SU-DHL-6 (cell line): ENCODE data around the gene SLC9A6.

ENCODE experiments used
- H2AFZ ChIP-seq: fragments of 200-600 bp; sonication (generic); 2 replicates; pipeline ENCODE4 v1.6.1; 2014; ENCODE audit warnings: low read depth, mild to moderate bottlenecking, moderate library complexity, mixed read lengths, antibody characterized with exemption, low read length; ENCODE audit not compliant: severe bottlenecking
- H3F3A ChIP-seq: fragments of 200-600 bp; shearing (Covaris generic); 2 replicates; pipeline ENCODE4 v1.6.0; 2016; ENCODE audit warnings: antibody characterized with exemption, mild to moderate bottlenecking; ENCODE audit not compliant: insufficient read depth
- H3K27ac ChIP-seq: fragments of 200-600 bp; sonication (generic); 2 replicates; pipeline ENCODE4 v1.5.1; 2016; ENCODE audit warnings: low read depth, mild to moderate bottlenecking, low read length, moderate library complexity, mixed read lengths
- H3K27me3 ChIP-seq: fragments of 200-600 bp; sonication (generic), shearing (Covaris generic); 2 replicates; pipeline ENCODE4 v1.6.0; 2014; ENCODE audit warnings: mild to moderate bottlenecking, low read length
- H3K36me3 ChIP-seq: fragments of 200-600 bp; sonication (generic); 2 replicates; pipeline ENCODE4 v1.6.1; 2014; ENCODE audit warnings: mild to moderate bottlenecking, low read length, mixed read lengths
- H3K4me2 ChIP-seq: fragments of 300-600, 200-600 bp; shearing (Covaris generic), sonication (generic); 2 replicates; pipeline ENCODE4 v1.6.0; 2014; ENCODE audit warnings: low read length, low read depth, mild to moderate bottlenecking; ENCODE audit not compliant: poor library complexity, severe bottlenecking
- H3K4me3 ChIP-seq: fragments of 200-600 bp; sonication (generic); 2 replicates; pipeline ENCODE4 v1.5.1; 2014; ENCODE audit warnings: antibody characterized with exemption, low read length, mild to moderate bottlenecking, mixed read lengths; ENCODE audit not compliant: insufficient read depth, poor library complexity, severe bottlenecking
- H3K79me2 ChIP-seq: fragments of 200-600 bp; sonication (generic); 2 replicates; pipeline ENCODE4 v1.6.1; 2014; ENCODE audit warnings: mild to moderate bottlenecking, low read length, moderate library complexity; ENCODE audit not compliant: insufficient read depth
- H3K9ac ChIP-seq: fragments of 200-600 bp; sonication (generic); 2 replicates; pipeline ENCODE4 v1.7.0; 2014; ENCODE audit warnings: mild to moderate bottlenecking, low read length
- H3K9me2 ChIP-seq: fragments of 200-600 bp; sonication (generic); replicated peaks from 2 replicates; pipeline ENCODE4 v1.6.1; 2014; ENCODE audit warnings: low read length; ENCODE audit not compliant: insufficient read depth
- H3K9me3 ChIP-seq: fragments of 200-600 bp; sonication (generic); 2 replicates; pipeline ENCODE4 v1.6.1; 2014; ENCODE audit warnings: low read length, mixed read lengths; ENCODE audit not compliant: insufficient read depth
- H4K20me1 ChIP-seq: fragments of 200-600 bp; sonication (generic); 2 replicates; pipeline ENCODE4 v1.6.1; 2014; ENCODE audit warnings: low read depth, mild to moderate bottlenecking, antibody characterized with exemption, low read length, moderate library complexity, mixed read lengths
- CTCF ChIP-seq: fragments of 200-600 bp; sonication (generic); IDR thresholded peaks from one replicate; pipeline ENCODE4 v1.5.1; 2017; ENCODE audit warnings: antibody characterized with exemption, mild to moderate bottlenecking, low read length, moderate library complexity; ENCODE audit not compliant: insufficient read depth, poor library complexity, severe bottlenecking
- EZH2phosphoT487 ChIP-seq: fragments of 200-600 bp; sonication (generic), shearing (Covaris generic); conservative IDR thresholded peaks from 2 replicates; pipeline ENCODE4 v1.6.1; 2018; ENCODE audit warnings: mild to moderate bottlenecking, antibody characterized with exemption, low read length, moderate library complexity, mixed read lengths

Gene SLC9A6

DNA sequence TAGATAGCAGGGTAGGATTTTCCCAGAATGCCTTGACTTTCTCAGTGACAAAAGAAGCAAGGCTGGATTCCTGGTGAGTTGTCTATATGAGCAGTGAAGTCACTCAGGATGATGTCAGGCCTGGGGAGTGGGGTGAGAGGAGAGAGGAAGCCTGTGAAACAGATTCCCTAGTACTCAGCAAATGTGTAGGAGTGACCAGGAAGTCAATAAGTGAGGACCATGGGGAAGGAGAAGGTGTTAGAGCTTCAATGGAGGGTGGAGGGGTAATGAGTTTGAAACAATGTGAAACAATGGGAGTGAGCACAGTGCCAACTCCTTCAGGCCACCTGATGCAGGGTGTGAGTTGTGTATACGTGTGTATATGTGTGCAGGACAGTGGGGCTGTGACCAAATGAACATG lies 2.4 kb upstream of the SLC9A6 start:
- H2AFZ ChIP-seq, result no peak overlapping the region
- no peak overlapping the region for H3K4me3 ChIP-seq
- H3K9me3 ChIP-seq, result no peaks in the 10 kb centered on the region
- no peaks in the 10 kb centered on the region for H3K27me3 ChIP-seq
- H3F3A ChIP-seq, result no peaks in the 10 kb centered on the region
- H3K4me2 ChIP-seq, result no peak overlapping the region
- no peaks in the 10 kb centered on the region for H3K9me2 ChIP-seq
- peaks cover 30% of the 10 kb centered on the region for H3K79me2 ChIP-seq
- H3K36me3 ChIP-seq, result no peaks in the 10 kb centered on the region
- TF ChIP-seq CTCF (no peak), EZH2phosphoT487 (no peak)
- H3K9ac ChIP-seq, result no peak overlapping the region
- H3K27ac ChIP-seq, result no peak overlapping the region
- no peaks in the 10 kb centered on the region for H4K20me1 ChIP-seq

DNA sequence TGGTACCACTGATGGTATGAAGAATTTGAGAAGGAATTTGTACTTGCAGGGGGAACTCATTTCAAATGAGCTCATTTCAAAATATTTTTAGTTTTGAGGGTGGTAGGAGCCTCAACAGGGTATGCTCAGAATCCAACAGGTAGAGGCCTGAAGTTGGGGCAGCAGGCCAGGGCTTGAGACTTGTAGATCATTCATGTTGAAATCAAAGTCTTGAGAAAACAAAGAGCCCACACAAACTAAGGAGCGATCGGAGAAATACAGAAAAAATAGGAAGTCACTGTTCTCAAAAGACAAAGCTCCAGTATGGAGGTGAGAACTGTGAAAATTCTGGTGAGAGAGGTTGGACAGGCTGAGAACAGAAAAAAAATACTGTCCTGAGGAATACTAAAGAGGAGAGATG lies 979 bp upstream of the SLC9A6 start:
- H2AFZ ChIP-seq, result peak overlapping the region; percentile 99
- TF ChIP-seq CTCF, result no peak
- no peak for TF ChIP-seq EZH2phosphoT487
- peak overlapping the region; percentile 84 for H3K4me2 ChIP-seq
- no peaks in the 10 kb centered on the region for H3F3A ChIP-seq
- no peaks in the 10 kb centered on the region for H3K9me3 ChIP-seq
- peak overlapping the region; percentile 81; the same call in 1 of the 2 replicates for H3K9ac ChIP-seq
- no peaks in the 10 kb centered on the region for H3K9me2 ChIP-seq
- peak overlapping the region; percentile 88 for H3K4me3 ChIP-seq
- H4K20me1 ChIP-seq, result no peaks in the 10 kb centered on the region
- H3K36me3 ChIP-seq, result no peaks in the 10 kb centered on the region
- H3K27me3 ChIP-seq, result no peaks in the 10 kb centered on the region
- no peak overlapping the region for H3K27ac ChIP-seq
- peaks cover 44% of the 10 kb centered on the region for H3K79me2 ChIP-seq

DNA sequence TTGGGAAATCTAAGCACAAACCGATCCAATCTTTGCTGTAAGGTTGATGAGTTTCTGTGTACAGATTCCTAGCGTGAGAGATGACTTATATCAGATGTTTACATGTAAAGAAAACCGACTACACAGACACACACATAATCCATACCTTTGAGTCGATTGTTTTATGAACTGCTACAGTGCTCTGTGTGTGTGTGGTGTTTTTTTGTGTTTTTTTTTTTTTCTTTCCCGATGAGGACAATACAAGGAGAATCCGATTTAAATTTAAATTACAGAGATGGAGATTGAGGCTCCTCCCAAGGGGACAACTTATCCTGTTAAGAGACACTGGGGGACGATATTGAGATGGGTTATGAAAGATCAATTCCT lies 461 bp upstream of the SLC9A6 start:
- H3F3A ChIP-seq, result no peaks in the 10 kb centered on the region
- H3K79me2 ChIP-seq, result peaks cover 48% of the 10 kb centered on the region
- H3K4me3 ChIP-seq, result peak overlapping the region; percentile 88
- H2AFZ ChIP-seq, result peak overlapping the region; percentile 99
- peak overlapping the region; percentile 84 for H3K4me2 ChIP-seq
- H3K9ac ChIP-seq, result peak overlapping the region; percentile 81
- no peaks in the 10 kb centered on the region for H3K36me3 ChIP-seq
- TF ChIP-seq CTCF (no peak), EZH2phosphoT487 (no peak)
- H4K20me1 ChIP-seq, result no peaks in the 10 kb centered on the region
- no peaks in the 10 kb centered on the region for H3K9me2 ChIP-seq
- H3K27ac ChIP-seq, result 0 out of 2 replicates have a peak overlapping the region, but pooled peaks have one; percentile 11
- H3K27me3 ChIP-seq, result no peaks in the 10 kb centered on the region
- H3K9me3 ChIP-seq, result no peaks in the 10 kb centered on the region
